Activated naive CD8-positive, alpha-beta T cell treated with anti-CD3 and anti-CD28 coated beads, Interleukin-2, amount 50 U/mL, for 24 hours (primary cell): ENCODE results near the gene RNU7-1.
"Not testable (repeated sequence)": the region's sequence is repeated elsewhere in the genome, so short reads cannot be mapped to it uniquely, and the experiment has no call there.

Experiments
- ATAC-seq: fragments of 150-1000 bp; cut with Tn5 transposase; one replicate; pipeline ENCODE4 v1.10.0; 2021
- DNase-seq: peaks from one replicate; pipeline ENCODE4 v3.0.0; 2021
- H3K27ac Mint-ChIP-seq: one replicate; pipeline ENCODE4 v1.8.0; 2021; ENCODE audit warnings: mild to moderate bottlenecking, mixed read lengths
- H3K27me3 Mint-ChIP-seq: one replicate; pipeline ENCODE4 v1.8.0; 2021; ENCODE audit warnings: mixed read lengths
- H3K36me3 Mint-ChIP-seq: one replicate; pipeline ENCODE4 v1.8.0; 2021; ENCODE audit warnings: low read depth, mixed read lengths
- H3K4me1 Mint-ChIP-seq: one replicate; pipeline ENCODE4 v1.8.0; 2021; ENCODE audit warnings: mixed read lengths
- H3K4me3 Mint-ChIP-seq: one replicate; pipeline ENCODE4 v1.8.0; 2021; ENCODE audit warnings: mild to moderate bottlenecking, moderate library complexity, mixed read lengths
- H3K9me3 Mint-ChIP-seq: one replicate; pipeline ENCODE4 v1.8.0; 2021; ENCODE audit warnings: mixed read lengths

Gene RNU7-1

DNA sequence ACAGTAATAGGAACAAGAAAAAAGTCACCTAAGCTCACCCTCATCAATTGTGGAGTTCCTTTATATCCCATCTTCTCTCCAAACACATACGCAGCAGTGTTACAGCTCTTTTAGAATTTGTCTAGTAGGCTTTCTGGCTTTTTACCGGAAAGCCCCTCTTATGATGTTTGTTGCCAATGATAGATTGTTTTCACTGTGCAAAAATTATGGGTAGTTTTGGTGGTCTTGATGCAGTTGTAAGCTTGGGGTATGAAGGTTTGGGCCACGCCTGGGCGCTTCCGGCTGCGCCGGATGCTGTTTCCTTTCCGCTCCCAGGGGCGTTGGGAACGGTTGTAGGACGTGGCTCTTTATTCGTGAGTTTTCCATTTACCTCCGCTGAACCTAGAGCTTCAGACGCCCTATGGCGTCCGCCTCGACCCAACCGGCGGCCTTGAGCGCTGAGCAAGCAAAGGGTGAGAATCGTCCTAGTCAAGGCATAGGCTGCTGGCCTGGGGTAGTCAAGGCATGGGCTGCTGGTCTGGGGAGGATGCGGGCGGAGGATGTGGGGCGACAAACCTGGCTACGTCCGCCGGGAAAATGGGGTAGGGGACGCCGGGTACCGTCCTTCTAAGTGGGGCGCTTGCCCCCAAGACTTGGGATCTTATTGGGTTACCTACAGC is at the start of gene RNU7-1, which contains the start of gene C12orf57:
Gene RNU7-1 (plus strand): TSS at position 95 of the 659 bp plus-strand sequence.
Gene C12orf57 (plus strand): TSS at position 301 of the 659 bp plus-strand sequence. CDS start 100 bp downstream, at position 401.
- Mint-ChIP-seq H3K4me3 (peak within 1 kb of the TSS; percentile 87), H3K27me3 (no peaks in the 10 kb centered on the region), H3K4me1 (peaks cover 74% of the 10 kb centered on the region), H3K36me3 (peaks cover 24% of the 10 kb centered on the region), H3K27ac (peak within 1 kb of the TSS; percentile 99), H3K9me3 (no peaks in the 10 kb centered on the region)
- peak; percentile 77 for ATAC-seq
- DNase-seq: peak; percentile 85

DNA sequence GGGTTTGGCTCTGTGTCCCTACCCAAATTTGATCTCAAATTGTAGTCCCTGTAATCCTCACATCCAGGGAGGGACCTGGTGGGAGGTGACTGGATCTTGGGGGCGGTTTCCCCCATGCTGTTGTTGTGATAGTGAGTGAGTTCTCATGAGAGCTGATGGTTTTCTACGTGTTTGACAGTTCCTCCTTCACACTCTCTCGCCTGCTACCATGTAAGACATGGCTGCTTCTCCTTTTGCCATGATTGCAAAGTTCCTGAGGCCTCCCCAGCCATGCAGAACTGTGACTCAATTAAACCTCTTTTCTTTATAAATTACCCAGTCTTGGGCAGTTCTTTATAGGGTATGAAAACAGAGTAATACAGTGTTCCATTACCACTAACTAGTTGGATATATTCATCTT is 49.3 kb upstream of the RNU7-1 start:
- Mint-ChIP-seq H3K27ac (no peak overlapping the region), H3K4me1 (peaks cover 19% of the 10 kb centered on the region), H3K4me3 (no peak overlapping the region), H3K36me3 (no peaks in the 10 kb centered on the region), H3K27me3 (no peaks in the 10 kb centered on the region), H3K9me3 (no peaks in the 10 kb centered on the region)
- ATAC-seq (no peak), DNase-seq (no peak)

DNA sequence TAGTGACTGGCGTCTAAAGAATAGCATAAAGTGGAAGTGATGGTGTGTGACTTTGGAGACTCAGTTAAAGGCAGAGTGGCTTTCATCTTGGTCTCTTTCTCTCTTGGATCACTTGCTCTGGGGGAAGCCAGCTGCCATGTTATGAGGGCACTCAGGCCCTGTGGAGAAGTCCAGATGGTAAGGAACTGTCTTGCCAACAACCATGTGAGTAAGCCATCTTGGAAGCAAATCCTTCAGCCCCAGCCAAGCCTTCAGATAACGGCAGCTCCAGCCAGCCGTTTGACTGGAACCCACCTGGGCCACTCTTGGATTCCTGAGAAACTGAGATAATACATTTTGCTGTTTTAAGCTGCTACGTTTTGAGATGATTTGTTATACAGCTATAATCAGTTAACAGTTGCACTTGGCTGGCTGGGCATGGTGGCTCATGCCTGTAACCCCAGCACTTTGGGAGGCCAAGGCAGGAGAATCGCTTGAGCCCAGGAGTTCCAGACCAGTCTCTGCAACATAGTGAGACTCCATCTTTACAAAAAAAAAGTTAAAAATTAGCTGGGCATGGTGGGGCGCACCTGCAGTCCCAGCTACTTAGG is 46.7 kb upstream of the RNU7-1 start:
- Mint-ChIP-seq H3K4me1 (peaks cover 12% of the 10 kb centered on the region), H3K36me3 (no peaks in the 10 kb centered on the region), H3K27ac (no peak overlapping the region), H3K9me3 (no peaks in the 10 kb centered on the region), H3K27me3 (no peaks in the 10 kb centered on the region), H3K4me3 (no peak overlapping the region)
- ATAC-seq (no peak), DNase-seq (no peak)

DNA sequence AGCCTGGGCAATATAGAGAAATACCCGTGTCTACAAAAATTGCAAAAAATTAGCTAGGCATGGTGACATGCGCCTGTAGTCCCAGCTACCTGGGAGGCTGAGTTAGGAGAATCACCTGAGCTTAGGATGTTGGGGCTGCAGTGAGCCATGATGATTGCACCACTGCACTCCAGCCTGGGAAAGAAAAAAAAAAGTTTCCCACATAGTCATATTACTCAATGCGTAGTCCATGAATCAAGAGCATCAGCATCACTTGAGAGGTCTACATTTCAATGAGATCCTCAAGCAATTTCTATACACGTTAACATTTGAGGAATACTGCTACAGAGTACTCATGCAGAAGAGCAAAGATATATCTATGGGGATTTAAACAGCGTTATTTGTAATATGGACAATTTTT is 44.2 kb upstream of the RNU7-1 start:
- Mint-ChIP-seq H3K4me3 (no peak overlapping the region), H3K4me1 (peaks cover 12% of the 10 kb centered on the region), H3K9me3 (no peaks in the 10 kb centered on the region), H3K36me3 (no peaks in the 10 kb centered on the region), H3K27me3 (no peaks in the 10 kb centered on the region), H3K27ac (no peak overlapping the region)
- DNase-seq: no peak
- no peak for ATAC-seq

DNA sequence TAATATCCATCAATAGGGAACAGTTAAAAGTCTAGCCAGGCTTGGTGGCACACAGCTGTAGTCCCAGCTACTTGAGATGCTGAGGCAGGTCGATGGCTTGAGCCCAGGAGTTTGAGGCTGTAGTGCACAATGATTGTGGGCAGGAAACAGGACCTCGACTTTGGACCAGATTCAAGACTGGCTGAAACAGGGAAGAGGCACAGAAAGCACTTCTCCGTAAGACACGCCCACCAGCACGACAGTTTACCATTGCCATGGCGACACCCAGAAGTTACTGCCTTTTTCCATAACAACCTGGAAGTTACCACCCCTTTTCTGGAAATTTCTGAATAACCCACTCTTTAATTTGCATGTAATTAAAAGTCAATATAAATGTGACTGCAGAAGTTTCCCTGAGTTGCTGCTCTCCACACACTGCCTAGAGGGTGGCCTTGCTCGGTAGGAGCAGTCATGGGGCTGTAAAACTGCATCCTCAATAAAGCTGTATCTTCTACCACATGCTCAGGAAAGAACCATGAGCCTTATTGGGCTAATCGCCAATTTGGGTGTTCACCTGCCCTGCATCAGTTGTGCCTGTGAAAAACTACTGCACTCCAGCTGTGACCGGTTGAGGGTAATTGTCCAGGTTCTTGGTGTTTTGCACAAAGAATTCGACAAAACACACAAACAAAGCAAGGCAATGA is 43.6 kb upstream of the RNU7-1 start:
- no peaks in the 10 kb centered on the region for H3K27me3 Mint-ChIP-seq
- H3K36me3 Mint-ChIP-seq: no peaks in the 10 kb centered on the region
- DNase-seq (peak; percentile 33), ATAC-seq (no peak)
- H3K4me3 Mint-ChIP-seq: no peak overlapping the region
- peaks cover 12% of the 10 kb centered on the region for H3K4me1 Mint-ChIP-seq
- no peaks in the 10 kb centered on the region for H3K9me3 Mint-ChIP-seq
- H3K27ac Mint-ChIP-seq: no peak overlapping the region

DNA sequence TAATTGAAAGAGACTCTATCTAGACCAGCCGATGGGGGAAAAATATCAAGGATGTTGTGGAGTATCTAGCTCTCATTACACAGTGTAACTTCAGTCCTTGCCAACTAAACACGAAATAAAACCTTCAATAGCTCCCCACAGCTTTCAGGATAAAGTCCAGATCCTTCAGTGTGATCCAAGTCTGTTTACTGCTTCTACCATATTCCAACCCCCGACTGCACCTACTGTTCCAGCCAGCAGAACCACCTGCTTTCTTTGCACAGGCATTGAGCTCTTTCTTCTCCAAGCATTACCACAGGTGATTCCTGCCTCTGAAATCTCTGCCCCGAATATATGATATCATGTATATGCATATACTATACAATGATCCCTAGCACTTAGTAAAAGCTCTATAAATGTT is 41.2 kb upstream of the RNU7-1 start:
- Mint-ChIP-seq H3K27me3 (no peaks in the 10 kb centered on the region), H3K4me3 (no peak overlapping the region), H3K9me3 (no peaks in the 10 kb centered on the region), H3K36me3 (no peaks in the 10 kb centered on the region), H3K4me1 (peaks cover 12% of the 10 kb centered on the region), H3K27ac (no peak overlapping the region)
- DNase-seq: no peak
- ATAC-seq: no peak

DNA sequence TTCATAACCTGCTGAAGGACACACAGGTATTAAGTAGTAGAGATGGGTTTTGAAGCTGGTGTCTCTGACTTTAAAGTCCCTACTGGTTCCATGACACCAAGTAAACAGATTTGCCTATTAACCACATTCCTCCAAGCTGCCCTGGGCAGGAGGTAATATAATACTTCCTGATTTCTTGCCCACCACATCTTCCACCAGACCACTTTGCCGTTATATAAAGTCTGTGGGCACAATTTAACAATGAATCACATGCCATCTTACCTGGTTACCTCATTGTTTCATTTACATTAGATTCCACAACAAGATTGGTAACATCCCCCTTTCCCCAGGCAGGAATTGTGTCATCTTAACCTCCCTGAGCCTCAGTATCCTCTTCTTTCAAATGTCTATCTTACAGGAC is 39.9 kb upstream of the RNU7-1 start:
- DNase-seq (no peak), ATAC-seq (no peak)
- H3K9me3 Mint-ChIP-seq: no peaks in the 10 kb centered on the region
- H3K27me3 Mint-ChIP-seq: no peaks in the 10 kb centered on the region
- H3K36me3 Mint-ChIP-seq: no peaks in the 10 kb centered on the region
- H3K4me3 Mint-ChIP-seq: no peak overlapping the region
- no peak overlapping the region for H3K27ac Mint-ChIP-seq
- peaks cover 12% of the 10 kb centered on the region for H3K4me1 Mint-ChIP-seq

DNA sequence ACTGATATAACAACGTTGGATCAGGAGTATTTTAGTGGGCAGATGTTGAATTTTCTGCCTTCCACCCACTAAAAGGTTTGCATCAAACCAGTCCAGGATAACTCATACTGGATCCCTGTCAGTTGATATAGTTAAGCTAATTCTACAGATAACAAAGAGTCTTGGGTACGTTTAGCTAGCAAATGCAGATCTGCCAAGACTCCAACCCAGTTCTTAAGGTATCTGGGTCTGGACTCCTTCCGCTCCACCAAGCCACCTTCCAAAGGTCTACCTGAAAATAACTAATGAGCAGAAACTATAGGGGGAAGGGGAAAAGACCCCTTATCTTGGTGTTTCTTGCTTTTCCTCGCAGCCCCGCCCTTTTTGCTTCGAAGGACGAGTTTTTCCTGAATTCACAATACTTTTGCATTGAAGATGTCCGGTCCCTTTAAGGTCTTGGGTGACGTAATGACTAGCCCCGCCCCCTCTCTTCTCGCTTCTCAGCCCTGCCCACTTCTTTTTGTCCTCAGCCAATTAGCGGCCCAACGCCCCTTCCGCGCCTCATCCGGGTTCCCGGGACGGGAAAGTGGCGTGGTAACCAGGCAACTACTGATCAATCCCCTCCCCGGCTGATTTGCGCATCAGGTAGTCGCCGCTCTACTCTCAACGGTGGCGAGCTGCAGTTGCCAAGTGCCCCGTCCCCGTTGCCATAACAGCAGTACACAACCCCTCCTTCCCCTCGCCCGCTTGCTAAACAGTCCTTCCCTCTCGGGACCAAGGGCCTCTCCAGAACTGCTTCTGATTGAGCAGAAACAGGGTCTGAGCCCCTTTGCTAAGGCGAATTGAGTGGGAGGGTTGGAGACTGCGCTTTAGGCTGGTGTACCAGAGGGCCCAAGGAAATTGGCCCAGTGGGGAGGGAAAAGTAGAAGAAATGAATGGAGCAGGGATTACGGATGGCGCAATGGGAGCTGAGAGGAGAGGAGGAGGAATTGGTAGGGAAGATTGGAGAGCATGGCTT is 39.0 kb upstream of the RNU7-1 start, which contains the start of gene LRRC23:
Gene LRRC23 (plus strand): TSS at position 543 of the 997 bp plus-strand sequence. CDS start 812 bp downstream, outside the sequence.
- Mint-ChIP-seq H3K4me1 (peaks cover 10% of the 10 kb centered on the region), H3K36me3 (no peaks in the 10 kb centered on the region), H3K27ac (no peak within 1 kb of the TSS), H3K4me3 (no peak within 1 kb of the TSS), H3K27me3 (no peaks in the 10 kb centered on the region), H3K9me3 (no peaks in the 10 kb centered on the region)
- peak; percentile 97 for ATAC-seq
- peak; percentile 98 for DNase-seq

DNA sequence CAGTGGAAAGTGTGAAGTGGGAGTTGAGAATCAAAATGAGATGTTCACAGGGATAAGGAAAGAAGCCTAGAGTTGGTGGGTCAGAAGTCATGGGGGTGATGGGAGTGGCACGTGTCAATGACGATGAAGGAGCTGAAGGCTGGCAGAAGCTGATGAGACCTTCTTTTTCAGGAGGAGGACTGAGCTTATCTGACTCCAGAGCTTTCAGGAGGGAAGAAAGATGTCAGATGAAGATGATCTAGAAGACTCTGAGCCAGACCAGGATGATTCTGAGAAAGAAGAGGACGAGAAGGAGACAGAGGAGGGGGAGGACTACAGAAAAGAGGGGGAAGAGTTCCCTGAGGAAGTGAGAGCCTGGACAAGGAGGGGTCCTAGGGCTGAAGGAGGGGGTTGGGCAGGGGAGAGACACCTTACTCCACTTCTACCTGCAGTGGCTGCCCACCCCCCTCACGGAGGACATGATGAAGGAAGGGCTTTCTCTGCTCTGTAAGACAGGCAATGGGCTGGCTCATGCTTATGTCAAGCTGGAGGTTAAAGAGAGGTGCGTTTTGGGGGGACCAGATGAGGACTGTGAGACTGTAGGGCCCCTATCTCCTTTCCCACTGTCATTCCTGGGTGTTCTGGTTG is 38.1 kb upstream of the RNU7-1 start:
- no peak overlapping the region for H3K4me3 Mint-ChIP-seq
- H3K27me3 Mint-ChIP-seq: no peaks in the 10 kb centered on the region
- H3K4me1 Mint-ChIP-seq: peaks cover 2% of the 10 kb centered on the region
- ATAC-seq: no peak
- no peak overlapping the region for H3K27ac Mint-ChIP-seq
- H3K36me3 Mint-ChIP-seq: no peaks in the 10 kb centered on the region
- no peaks in the 10 kb centered on the region for H3K9me3 Mint-ChIP-seq
- no peak for DNase-seq

DNA sequence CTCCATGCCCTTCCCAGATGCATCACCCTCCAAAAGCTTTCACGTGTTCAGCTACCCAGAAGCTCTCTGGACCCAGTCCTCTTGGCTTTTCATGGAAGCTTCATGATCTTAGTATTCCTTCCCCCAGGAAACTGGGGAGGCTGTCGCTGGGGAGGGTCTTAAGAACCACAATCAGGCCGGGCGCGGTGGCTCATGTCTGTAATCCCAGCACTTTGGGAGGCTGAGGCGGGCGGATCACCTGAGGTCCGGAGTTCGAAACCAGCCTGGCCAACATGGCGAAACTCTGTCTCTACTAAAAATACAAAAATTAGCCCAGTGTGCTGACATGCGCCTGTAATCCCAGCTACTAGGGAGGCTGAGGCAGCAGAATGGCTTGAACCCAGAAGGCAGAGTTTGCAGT is 35.5 kb upstream of the RNU7-1 start:
- not testable (repeated sequence) for DNase-seq, H3K36me3 Mint-ChIP-seq, H3K4me1 Mint-ChIP-seq, H3K9me3 Mint-ChIP-seq, H3K27ac Mint-ChIP-seq, H3K27me3 Mint-ChIP-seq, H3K4me3 Mint-ChIP-seq, ATAC-seq

DNA sequence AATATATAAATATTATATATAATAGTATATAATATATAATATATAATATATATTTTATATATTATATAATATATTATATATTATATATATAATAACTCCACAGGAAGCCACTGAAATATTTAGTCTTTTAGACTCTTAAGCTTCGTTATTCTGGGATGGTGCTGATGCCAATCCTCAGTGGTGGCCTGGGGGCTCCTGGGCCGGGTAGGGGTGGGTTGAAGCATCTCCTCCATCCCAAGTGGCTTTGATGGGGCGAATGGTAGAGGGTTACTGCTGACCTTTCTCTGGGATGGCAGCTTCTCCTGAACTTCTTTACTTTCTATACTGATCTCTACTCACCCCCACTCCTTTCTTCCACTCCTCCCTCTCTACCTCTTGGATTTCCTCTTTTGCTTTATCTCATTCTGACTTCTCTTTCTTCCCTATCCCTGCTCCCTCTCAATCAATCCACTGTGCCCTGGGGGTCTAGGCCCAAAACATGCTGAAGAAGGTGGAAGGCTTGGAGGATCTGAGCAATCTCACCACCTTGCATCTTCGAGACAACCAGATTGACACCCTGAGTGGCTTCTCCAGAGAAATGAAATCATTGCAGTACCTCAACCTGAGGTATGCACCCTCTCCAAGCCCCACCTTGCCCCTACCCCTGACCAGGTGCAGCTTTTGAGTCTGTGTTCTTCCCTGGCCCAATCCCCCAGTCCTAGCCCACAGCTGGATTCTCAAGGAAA is 34.0 kb upstream of the RNU7-1 start:
- Mint-ChIP-seq H3K27me3 (peaks cover 2% of the 10 kb centered on the region), H3K27ac (no peak overlapping the region), H3K9me3 (no peaks in the 10 kb centered on the region), H3K4me1 (peaks cover 9% of the 10 kb centered on the region), H3K36me3 (no peaks in the 10 kb centered on the region), H3K4me3 (no peak overlapping the region)
- no peak for ATAC-seq
- DNase-seq: no peak

DNA sequence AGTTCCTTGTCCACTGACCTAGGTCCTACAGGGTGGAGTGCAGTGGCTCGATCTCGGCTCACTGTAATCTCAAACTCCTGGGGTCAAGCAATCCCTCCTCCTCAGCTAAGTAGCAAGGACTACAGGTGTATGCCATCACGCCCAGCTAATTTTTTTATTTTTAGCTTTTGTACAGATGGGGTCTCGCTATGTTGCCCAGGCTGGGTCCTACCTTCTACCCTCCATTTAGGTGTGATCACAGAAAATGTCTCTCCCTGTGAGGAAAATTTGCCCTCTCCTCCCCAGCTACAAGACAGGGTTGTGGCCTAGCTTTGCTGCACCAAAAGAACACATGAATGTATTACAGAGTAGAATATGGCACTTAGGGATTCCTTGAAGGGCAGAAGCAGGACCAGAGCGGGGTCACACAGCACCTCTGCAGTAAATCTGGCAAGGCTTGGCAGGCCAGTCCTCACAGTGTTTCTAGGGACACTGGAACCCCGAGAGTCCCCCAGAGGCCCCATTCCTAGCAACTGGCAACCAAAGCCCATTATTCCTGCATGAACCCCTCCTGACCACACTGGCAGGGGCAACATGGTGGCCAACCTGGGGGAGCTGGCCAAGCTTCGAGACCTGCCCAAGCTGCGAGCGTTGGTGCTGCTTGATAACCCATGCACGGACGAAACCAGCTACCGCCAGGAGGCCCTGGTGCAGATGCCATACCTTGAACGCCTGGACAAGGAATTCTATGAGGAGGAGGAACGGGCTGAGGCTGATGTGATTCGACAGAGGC is 31.3 kb upstream of the RNU7-1 start:
- H3K36me3 Mint-ChIP-seq: peaks cover 2% of the 10 kb centered on the region
- H3K27me3 Mint-ChIP-seq: peaks cover 2% of the 10 kb centered on the region
- ATAC-seq (no peak), DNase-seq (no peak)
- no peak overlapping the region for H3K27ac Mint-ChIP-seq
- H3K9me3 Mint-ChIP-seq: no peaks in the 10 kb centered on the region
- H3K4me1 Mint-ChIP-seq: peaks cover 26% of the 10 kb centered on the region
- no peak overlapping the region for H3K4me3 Mint-ChIP-seq
